Upper lobe of left lung (tissue), 6 donors: ENCODE data around the gene GAP43. TPM values are rescaled to one million over a fixed set of nuclear protein-coding genes. Genes with fewer than 3 reads are reported as not detected.

Source experiments
- ATAC-seq, 2 donors: fragments of 200-7000 bp; cut with Tn5 transposase; one replicate each; pipeline ENCODE4 v1.9.1; 2022; ENCODE audit warnings: mild to moderate bottlenecking in 2 of 2, moderate library complexity in 2 of 2; ENCODE audit not compliant: low FRiP score in 2 of 2
- DNase-seq, 2 donors: peaks; one replicate each; pipeline ENCODE4 v3.0.0-alpha.2; 2019 to 2020
- H3K27ac ChIP-seq, 4 donors: fragments of 200-600 bp; sonication (generic); one replicate each; pipeline ENCODE4 v1.5.1; 2016 to 2019
- H3K27me3 ChIP-seq, 4 donors: fragments of 200-600 bp; sonication (generic); one replicate each; pipeline ENCODE4 v1.5.1; 2017 to 2019
- H3K36me3 ChIP-seq, 4 donors: fragments of 200-600 bp; sonication (generic); one replicate each; pipeline ENCODE4 v1.5.1; 2016 to 2019
- H3K4me1 ChIP-seq, 4 donors: fragments of 200-600 bp; sonication (generic); one replicate each; pipeline ENCODE4 v1.5.1; 2018 to 2019
- H3K4me3 ChIP-seq, 4 donors: fragments of 200-600 bp; sonication (generic); one replicate each; pipeline ENCODE4 v1.5.1; 2017 to 2019; ENCODE audit warnings: mild to moderate bottlenecking in 2 of 4, moderate library complexity in 1 of 4
- H3K9me3 ChIP-seq, 4 donors: fragments of 200-600 bp; sonication (generic); one replicate each; pipeline ENCODE4 v1.5.1; 2018 to 2019
- EP300 ChIP-seq, 4 donors: sonication (generic); formaldehyde crosslinking; IDR thresholded peaks; one replicate each; pipeline ENCODE4 v1.5.1; 2017; ENCODE audit warnings: antibody characterized with exemption in 4 of 4, control low read depth in 2 of 4
- POLR2A ChIP-seq, 4 donors: fragments of 450-650 bp; IDR thresholded peaks; one replicate each; pipeline ENCODE4 v1.5.1; 2016 to 2017; ENCODE audit warnings: antibody characterized with exemption in 4 of 4, mild to moderate bottlenecking in 2 of 4
- POLR2AphosphoS5 ChIP-seq, 2 donors: sonication (generic); formaldehyde crosslinking; IDR thresholded peaks; one replicate each; pipeline ENCODE4 v1.5.1; 2017; ENCODE audit warnings: antibody characterized with exemption in 2 of 2
- WGBS, 2 donors: methylation state at CpG; one replicate each; pipeline ENCODE4 v1.1.5; 2017 to 2018; 5-methylcytosine and 5-hydroxymethylcytosine counted together
- total RNA-seq, 6 donors: library from RNA; depleted of rRNA in 4 of 6; stranded (reverse); fragments of >200 nt in 4 of 6; gene quantifications; one replicate each; pipeline versions ENCODE4 v1.1.0 to v1.2.1, GENCODE V29; 2016 to 2021
- TF ChIP-seq, protein P1 (sequence below), 6 experiments: fragments of 450-650 bp in 4 of 6; fragments of 200-600 bp in 2 of 6; sonication (generic) in 2 of 6; IDR thresholded peaks; one replicate each; pipeline ENCODE4 v1.5.1; 2016 to 2019; ENCODE audit warnings: antibody characterized with exemption in 6 of 6
- donor health status: DM: no; HTN: no; CAD: no; lungs with moderate emphysema.
- donor health status: DM: no; HTN: yes; CAD: no; lungs with severe emphysema.

The GAP43 gene
- total RNA-seq, 6 donors from 2014 or later: 0.13 TPM; not detected in 5

DNA sequence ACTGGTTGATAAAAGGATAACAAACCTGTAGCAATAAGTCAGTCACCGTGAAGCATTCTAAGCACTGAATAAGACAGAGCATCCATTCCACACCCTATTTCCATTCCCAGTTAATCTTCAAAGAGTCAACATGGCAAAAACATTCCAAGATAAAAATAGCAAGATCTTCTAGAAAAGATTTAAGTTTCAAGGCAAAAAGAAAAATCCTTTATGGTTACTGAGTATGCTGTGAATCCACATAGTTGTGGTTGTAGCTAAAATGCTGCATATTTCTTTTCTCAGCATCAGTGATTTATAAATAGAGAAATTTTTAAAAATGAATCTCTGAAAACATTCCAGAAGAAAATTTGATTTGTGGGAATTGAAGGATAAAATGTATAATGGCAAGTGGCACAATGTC lies 21.1 kb downstream of the GAP43 start:
- DNase-seq (no peak), ATAC-seq (no peak)
- WGBS, 2 donors: 71 to 77% methylated on average over 1 of the region's 1 CpG
- TF ChIP-seq POLR2AphosphoS5 (IDR thresholded peaks at IDR 0.05) (no peak), EP300 (IDR thresholded peaks at IDR 0.05) (no peak), POLR2A (IDR thresholded peaks at IDR 0.05) (no peak)
- TF ChIP-seq, protein P1, sequence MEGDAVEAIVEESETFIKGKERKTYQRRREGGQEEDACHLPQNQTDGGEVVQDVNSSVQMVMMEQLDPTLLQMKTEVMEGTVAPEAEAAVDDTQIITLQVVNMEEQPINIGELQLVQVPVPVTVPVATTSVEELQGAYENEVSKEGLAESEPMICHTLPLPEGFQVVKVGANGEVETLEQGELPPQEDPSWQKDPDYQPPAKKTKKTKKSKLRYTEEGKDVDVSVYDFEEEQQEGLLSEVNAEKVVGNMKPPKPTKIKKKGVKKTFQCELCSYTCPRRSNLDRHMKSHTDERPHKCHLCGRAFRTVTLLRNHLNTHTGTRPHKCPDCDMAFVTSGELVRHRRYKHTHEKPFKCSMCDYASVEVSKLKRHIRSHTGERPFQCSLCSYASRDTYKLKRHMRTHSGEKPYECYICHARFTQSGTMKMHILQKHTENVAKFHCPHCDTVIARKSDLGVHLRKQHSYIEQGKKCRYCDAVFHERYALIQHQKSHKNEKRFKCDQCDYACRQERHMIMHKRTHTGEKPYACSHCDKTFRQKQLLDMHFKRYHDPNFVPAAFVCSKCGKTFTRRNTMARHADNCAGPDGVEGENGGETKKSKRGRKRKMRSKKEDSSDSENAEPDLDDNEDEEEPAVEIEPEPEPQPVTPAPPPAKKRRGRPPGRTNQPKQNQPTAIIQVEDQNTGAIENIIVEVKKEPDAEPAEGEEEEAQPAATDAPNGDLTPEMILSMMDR (IDR thresholded peaks at IDR 0.05): no peak
- Histone ChIP-seq H3K27me3 (no peaks in the 10 kb centered on the region), H3K4me1 (no peaks in the 10 kb centered on the region), H3K27ac (no peak overlapping the region), H3K4me3 (no peak overlapping the region), H3K36me3 (no peaks in the 10 kb centered on the region), H3K9me3 (no peaks in the 10 kb centered on the region)

DNA sequence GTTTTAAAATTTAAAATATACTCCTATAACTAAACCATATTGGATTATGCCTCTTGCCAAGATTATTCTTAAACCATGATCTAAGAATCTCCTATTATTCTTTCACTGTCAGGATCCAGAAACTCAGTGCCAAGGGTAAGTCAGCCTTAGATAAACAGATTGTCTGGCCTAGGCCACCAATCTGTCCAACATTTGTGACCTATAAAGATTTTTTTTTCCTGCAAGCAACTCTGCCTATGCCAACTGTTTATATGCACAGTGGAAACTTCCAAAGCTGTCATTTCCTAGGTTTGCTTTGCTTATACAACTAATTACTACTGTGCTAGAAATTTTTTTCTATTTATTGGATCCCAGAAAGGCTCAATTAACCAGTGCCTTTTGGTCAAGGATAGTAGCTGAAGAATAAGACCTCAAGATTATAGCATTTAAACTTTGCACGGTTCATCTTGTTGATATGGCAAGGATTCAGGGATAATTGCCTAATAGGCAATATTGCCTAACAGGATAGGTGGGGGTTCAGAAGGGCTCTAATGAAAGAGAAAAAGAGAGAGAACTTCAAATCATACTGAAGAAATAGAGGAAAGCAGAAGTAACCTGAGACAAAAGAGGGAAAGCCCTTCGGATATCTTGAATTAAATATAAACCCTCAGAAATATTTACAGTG lies 22.8 kb downstream of the GAP43 start:
- ATAC-seq (no peak), DNase-seq (no peak)
- Histone ChIP-seq H3K27ac (no peak overlapping the region), H3K36me3 (no peaks in the 10 kb centered on the region), H3K27me3 (no peaks in the 10 kb centered on the region), H3K4me1 (no peaks in the 10 kb centered on the region), H3K4me3 (no peak overlapping the region), H3K9me3 (no peaks in the 10 kb centered on the region)
- TF ChIP-seq, protein P1 (IDR thresholded peaks at IDR 0.05): no peak
- TF ChIP-seq EP300 (IDR thresholded peaks at IDR 0.05): no peak
- no peak for TF ChIP-seq POLR2AphosphoS5 (IDR thresholded peaks at IDR 0.05)
- no peak for TF ChIP-seq POLR2A (IDR thresholded peaks at IDR 0.05)
- 55 to 71% methylated on average over 2 of the region's 2 CpGs for WGBS, 2 donors

DNA sequence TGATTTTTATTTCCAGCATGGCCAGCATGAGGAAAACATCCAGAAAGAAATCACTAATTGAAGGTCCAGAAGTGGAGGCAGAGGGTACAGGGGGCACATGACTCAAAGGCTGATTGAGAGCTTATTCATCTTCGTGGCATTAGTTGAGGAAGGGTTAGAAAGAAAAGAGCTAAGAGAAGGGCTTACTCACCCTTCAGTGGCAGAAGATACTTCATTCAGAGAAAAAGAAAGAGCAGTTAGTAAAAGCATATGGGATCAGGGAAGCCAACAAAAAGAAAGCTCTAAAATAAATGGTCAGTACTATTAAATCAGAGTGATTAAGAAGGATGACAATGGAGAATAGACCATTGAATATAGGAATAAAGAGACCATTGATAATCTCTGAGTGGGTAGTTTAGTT lies 25.2 kb downstream of the GAP43 start:
- DNase-seq: no peak
- TF ChIP-seq, protein P1 (IDR thresholded peaks at IDR 0.05): no peak
- no peak for TF ChIP-seq POLR2A (IDR thresholded peaks at IDR 0.05)
- TF ChIP-seq EP300 (IDR thresholded peaks at IDR 0.05): no peak
- no peak for TF ChIP-seq POLR2AphosphoS5 (IDR thresholded peaks at IDR 0.05)
- ATAC-seq: no peak
- Histone ChIP-seq H3K36me3 (no peaks in the 10 kb centered on the region), H3K4me3 (no peak overlapping the region), H3K9me3 (no peaks in the 10 kb centered on the region), H3K27me3 (no peaks in the 10 kb centered on the region), H3K4me1 (no peaks in the 10 kb centered on the region), H3K27ac (no peak overlapping the region)
- WGBS, 2 donors: 94 to 100% methylated on average over 1 of the region's 1 CpG

DNA sequence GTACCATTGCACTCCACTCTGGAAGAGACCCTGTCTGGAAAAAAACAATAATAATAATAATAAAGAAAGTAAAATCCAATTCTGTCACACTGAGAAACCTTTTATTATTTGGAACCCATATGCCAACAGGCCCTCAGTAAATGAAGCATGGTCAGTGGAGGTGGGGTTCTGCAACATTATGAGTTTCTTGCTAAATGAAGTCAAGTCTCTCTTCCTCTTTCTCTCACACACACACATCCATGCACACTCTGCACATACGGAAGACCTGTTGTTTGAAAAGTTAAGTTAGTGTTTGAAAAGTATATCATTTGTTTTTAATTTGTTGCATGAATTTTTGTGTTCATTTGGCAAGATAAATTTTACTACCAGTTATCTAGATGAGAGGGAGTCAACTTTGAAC lies 27.8 kb downstream of the GAP43 start:
- H3K4me1 ChIP-seq: no peaks in the 10 kb centered on the region
- no peak overlapping the region for H3K4me3 ChIP-seq
- no peak overlapping the region for H3K27ac ChIP-seq
- H3K36me3 ChIP-seq: no peaks in the 10 kb centered on the region
- TF ChIP-seq POLR2AphosphoS5 (IDR thresholded peaks at IDR 0.05): no peak
- TF ChIP-seq, protein P1 (IDR thresholded peaks at IDR 0.05): no peak
- TF ChIP-seq EP300 (IDR thresholded peaks at IDR 0.05): no peak
- no peak for TF ChIP-seq POLR2A (IDR thresholded peaks at IDR 0.05)
- H3K27me3 ChIP-seq: no peaks in the 10 kb centered on the region
- 84 to 85% methylated on average over 1 of the region's 1 CpG for WGBS, 2 donors
- no peaks in the 10 kb centered on the region for H3K9me3 ChIP-seq
- DNase-seq (no peak), ATAC-seq (no peak)

DNA sequence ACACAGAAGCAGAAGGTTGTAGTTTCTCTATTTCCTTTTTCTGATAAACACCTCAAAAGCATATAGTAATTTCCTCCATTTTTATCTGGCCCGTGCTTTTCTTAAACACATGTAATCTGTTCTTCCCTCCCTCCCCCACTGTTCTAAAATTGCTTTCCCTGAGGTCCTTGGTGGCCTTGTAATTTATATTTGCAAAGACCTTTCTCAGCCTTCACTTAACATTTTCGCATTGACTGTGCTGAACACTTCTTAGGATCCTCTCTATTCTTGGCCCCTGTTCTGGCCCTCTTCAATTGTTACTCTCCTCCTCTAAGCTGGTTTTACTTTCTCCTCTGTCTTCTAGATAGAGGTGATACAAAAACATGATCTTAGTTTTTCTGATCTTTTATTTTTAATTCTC lies 28.3 kb downstream of the GAP43 start:
- DNase-seq (no peak), ATAC-seq (no peak)
- Histone ChIP-seq H3K36me3 (no peaks in the 10 kb centered on the region), H3K4me3 (no peak overlapping the region), H3K4me1 (no peaks in the 10 kb centered on the region), H3K27me3 (no peaks in the 10 kb centered on the region), H3K27ac (no peak overlapping the region), H3K9me3 (no peaks in the 10 kb centered on the region)
- WGBS, 2 donors: 75 to 86% methylated on average over 2 of the region's 2 CpGs
- TF ChIP-seq POLR2A (IDR thresholded peaks at IDR 0.05) (no peak), EP300 (IDR thresholded peaks at IDR 0.05) (no peak), POLR2AphosphoS5 (IDR thresholded peaks at IDR 0.05) (no peak)
- TF ChIP-seq, protein P1 (IDR thresholded peaks at IDR 0.05): no peak
